Measurements from ENCODE around the gene CDK17. TPM values are rescaled to one million over a fixed set of nuclear protein-coding genes. Genes with fewer than 3 reads are reported as not detected.
"Not testable (repeated sequence)": the region's sequence is repeated elsewhere in the genome, so short reads cannot be mapped to it uniquely, and the experiment has no call there.

CDK17 gene
- total RNA-seq (2014; rRNA removed; shearing (Covaris generic); ENCODE audit: low replicate concordance), result 18.4 and 57.2 TPM in 2 replicates

- Histone ChIP-seq H3K9me3 (no peaks in the 10 kb centered on the region), H3K36me3 (no peaks in the 10 kb centered on the region), H3K27me3 (no peaks in the 10 kb centered on the region), H3K4me3 (peak within 1 kb of the TSS; percentile 83)
- peak; percentile 74 for DNase-seq
Measured at GRCh38 chr12:96399919-96400630, at the start of gene CDK17. Gene CDK17 (minus strand): TSS chr12:96400439. CDS start chr12:96334836, 65,603 bp downstream.

- H3K4me3 ChIP-seq, result no peak overlapping the region
- H3K36me3 ChIP-seq, result no peaks in the 10 kb centered on the region
- DNase-seq, result no peak
- 0 out of 2 replicates have a peak, but pooled peaks cover 2% of the 10 kb centered on the region for H3K9me3 ChIP-seq
- no peaks in the 10 kb centered on the region for H3K27me3 ChIP-seq
Measured at GRCh38 chr12:96448300-96448699, 48.1 kb upstream of the CDK17 start.

GRCh38 chr12:96447256-96447655, 47.0 kb upstream of the CDK17 start:
- H3K9me3 ChIP-seq, result 0 out of 2 replicates have a peak, but pooled peaks cover 2% of the 10 kb centered on the region
- DNase-seq, result no peak

GRCh38 chr12:96445691-96446583, 45.7 kb upstream of the CDK17 start:
- Histone ChIP-seq H3K27me3 (no peaks in the 10 kb centered on the region), H3K9me3 (0 out of 2 replicates have a peak, but pooled peaks cover 4% of the 10 kb centered on the region), H3K4me3 (no peak overlapping the region), H3K36me3 (no peaks in the 10 kb centered on the region)
- DNase-seq, result no peak

More at GRCh38 chr12:96447256-96447655, 47.0 kb upstream of the CDK17 start:
- Histone ChIP-seq H3K36me3 (no peaks in the 10 kb centered on the region), H3K27me3 (no peaks in the 10 kb centered on the region), H3K4me3 (no peak overlapping the region)

- H3K27me3 ChIP-seq, result no peaks in the 10 kb centered on the region
- no peak for DNase-seq
- H3K4me3 ChIP-seq, result no peak overlapping the region
- H3K9me3 ChIP-seq, result 0 out of 2 replicates have a peak, but pooled peaks cover 3% of the 10 kb centered on the region
- no peaks in the 10 kb centered on the region for H3K36me3 ChIP-seq
Measured at GRCh38 chr12:96444399-96444798, 44.2 kb upstream of the CDK17 start.

GRCh38 chr12:96442906-96443305, 42.7 kb upstream of the CDK17 start:
- no peak overlapping the region for H3K4me3 ChIP-seq
- H3K36me3 ChIP-seq, result no peaks in the 10 kb centered on the region
- no peaks in the 10 kb centered on the region for H3K27me3 ChIP-seq
- no peak for DNase-seq
- 0 out of 2 replicates have a peak, but pooled peaks cover 3% of the 10 kb centered on the region for H3K9me3 ChIP-seq

GRCh38 chr12:96441816-96442215, 41.6 kb upstream of the CDK17 start:
- Histone ChIP-seq H3K9me3 (0 out of 2 replicates have a peak, but pooled peaks cover 3% of the 10 kb centered on the region), H3K27me3 (no peaks in the 10 kb centered on the region), H3K36me3 (no peaks in the 10 kb centered on the region), H3K4me3 (no peak overlapping the region)
- DNase-seq, result no peak

- Histone ChIP-seq H3K9me3 (0 out of 2 replicates have a peak, but pooled peaks cover 3% of the 10 kb centered on the region), H3K36me3 (no peaks in the 10 kb centered on the region), H3K27me3 (no peaks in the 10 kb centered on the region), H3K4me3 (no peak overlapping the region)
- DNase-seq, result no peak
Measured at GRCh38 chr12:96438330-96438729, 38.1 kb upstream of the CDK17 start.

- Histone ChIP-seq H3K9me3 (0 out of 2 replicates have a peak, but pooled peaks cover 3% of the 10 kb centered on the region), H3K27me3 (no peaks in the 10 kb centered on the region), H3K4me3 (no peak overlapping the region), H3K36me3 (no peaks in the 10 kb centered on the region)
- DNase-seq, result no peak
Measured at GRCh38 chr12:96437171-96437445, 36.9 kb upstream of the CDK17 start.

- Histone ChIP-seq H3K4me3 (no peak overlapping the region), H3K9me3 (0 out of 2 replicates have a peak, but pooled peaks cover 3% of the 10 kb centered on the region), H3K27me3 (no peaks in the 10 kb centered on the region), H3K36me3 (no peaks in the 10 kb centered on the region)
- DNase-seq, result peak; percentile 72
Measured at GRCh38 chr12:96436366-96437170, 36.3 kb upstream of the CDK17 start.

- peak; percentile 70 for DNase-seq
- Histone ChIP-seq H3K9me3 (no peaks in the 10 kb centered on the region), H3K36me3 (no peaks in the 10 kb centered on the region), H3K27me3 (no peaks in the 10 kb centered on the region), H3K4me3 (no peak overlapping the region)
Measured at GRCh38 chr12:96434107-96434506, 33.9 kb upstream of the CDK17 start.

GRCh38 chr12:96432496-96433321, 32.5 kb upstream of the CDK17 start:
- H3K36me3 ChIP-seq, DNase-seq, H3K27me3 ChIP-seq, H3K9me3 ChIP-seq, H3K4me3 ChIP-seq: not testable (repeated sequence)

- Histone ChIP-seq H3K27me3 (no peaks in the 10 kb centered on the region), H3K36me3 (no peaks in the 10 kb centered on the region), H3K9me3 (no peaks in the 10 kb centered on the region), H3K4me3 (no peak overlapping the region)
- DNase-seq, result no peak
Measured at GRCh38 chr12:96431067-96431466, 30.8 kb upstream of the CDK17 start.

- Histone ChIP-seq H3K27me3 (no peaks in the 10 kb centered on the region), H3K9me3 (no peaks in the 10 kb centered on the region), H3K4me3 (peak overlapping the region; percentile 34), H3K36me3 (no peaks in the 10 kb centered on the region)
- DNase-seq, result peak; percentile 97
Measured at GRCh38 chr12:96427269-96427729, 27.1 kb upstream of the CDK17 start.

- no peaks in the 10 kb centered on the region for H3K9me3 ChIP-seq
- H3K27me3 ChIP-seq, result no peaks in the 10 kb centered on the region
- DNase-seq, result peak; percentile 47
- no peaks in the 10 kb centered on the region for H3K36me3 ChIP-seq
- no peak overlapping the region for H3K4me3 ChIP-seq
Measured at GRCh38 chr12:96425951-96426350, 25.7 kb upstream of the CDK17 start.

GRCh38 chr12:96425321-96425720, 25.1 kb upstream of the CDK17 start:
- Histone ChIP-seq H3K4me3 (no peak overlapping the region), H3K36me3 (no peaks in the 10 kb centered on the region), H3K27me3 (no peaks in the 10 kb centered on the region), H3K9me3 (no peaks in the 10 kb centered on the region)
- DNase-seq, result peak; percentile 43
